Suprapubic skin (tissue), 4 donors: ENCODE data around the gene SMIM8.
"Not testable (repeated sequence)": the region's sequence is repeated elsewhere in the genome, so short reads cannot be mapped to it uniquely, and the experiment has no call there.

Experiments used
- EP300 ChIP-seq: sonication (generic); formaldehyde crosslinking; IDR thresholded peaks from one replicate; pipeline ENCODE4 v1.6.1; 2017; ENCODE audit warnings: antibody characterized with exemption
- POLR2A ChIP-seq, 2 donors: fragments of 450-650 bp; IDR thresholded peaks; one replicate each; pipeline ENCODE4 v1.6.1; 2017; ENCODE audit warnings: antibody characterized with exemption in 2 of 2, mild to moderate bottlenecking in 2 of 2, moderate library complexity in 2 of 2
- POLR2AphosphoS5 ChIP-seq, 3 donors: sonication (generic); formaldehyde crosslinking; IDR thresholded peaks; one replicate each; pipeline ENCODE4 v1.6.1; 2017; ENCODE audit warnings: antibody characterized with exemption in 3 of 3
- TF ChIP-seq, protein P1 (sequence below), 2 donors: fragments of 200-600 bp in 1 of 2; fragments of 450-650 bp in 1 of 2; sonication (generic) in 1 of 2; IDR thresholded peaks; one replicate each; pipeline ENCODE4 v1.5.1; 2016 to 2019; ENCODE audit warnings: antibody characterized with exemption in 2 of 2, mild to moderate bottlenecking in 1 of 2, moderate library complexity in 1 of 2

DNA sequence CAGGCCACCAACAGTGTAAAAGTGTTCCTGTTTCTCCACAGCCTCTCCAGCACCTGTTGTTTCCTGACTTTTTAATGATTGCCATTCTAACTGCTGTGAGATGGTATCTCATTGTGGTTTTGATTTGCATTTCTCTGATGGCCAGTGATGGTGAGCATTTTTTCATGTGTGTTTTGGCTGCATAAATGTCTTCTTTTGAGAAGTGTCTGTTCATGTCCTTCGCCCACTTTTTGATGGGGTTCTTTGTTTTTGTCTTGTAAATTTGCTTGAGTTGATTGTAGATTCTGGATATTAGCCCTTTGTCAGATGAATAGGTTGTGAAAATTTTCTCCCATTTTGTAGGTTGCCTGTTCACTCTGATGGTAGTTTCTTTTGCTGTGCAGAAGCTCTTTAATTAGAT, 1.5 kb downstream of the SMIM8 start:
- TF ChIP-seq, protein P1, sequence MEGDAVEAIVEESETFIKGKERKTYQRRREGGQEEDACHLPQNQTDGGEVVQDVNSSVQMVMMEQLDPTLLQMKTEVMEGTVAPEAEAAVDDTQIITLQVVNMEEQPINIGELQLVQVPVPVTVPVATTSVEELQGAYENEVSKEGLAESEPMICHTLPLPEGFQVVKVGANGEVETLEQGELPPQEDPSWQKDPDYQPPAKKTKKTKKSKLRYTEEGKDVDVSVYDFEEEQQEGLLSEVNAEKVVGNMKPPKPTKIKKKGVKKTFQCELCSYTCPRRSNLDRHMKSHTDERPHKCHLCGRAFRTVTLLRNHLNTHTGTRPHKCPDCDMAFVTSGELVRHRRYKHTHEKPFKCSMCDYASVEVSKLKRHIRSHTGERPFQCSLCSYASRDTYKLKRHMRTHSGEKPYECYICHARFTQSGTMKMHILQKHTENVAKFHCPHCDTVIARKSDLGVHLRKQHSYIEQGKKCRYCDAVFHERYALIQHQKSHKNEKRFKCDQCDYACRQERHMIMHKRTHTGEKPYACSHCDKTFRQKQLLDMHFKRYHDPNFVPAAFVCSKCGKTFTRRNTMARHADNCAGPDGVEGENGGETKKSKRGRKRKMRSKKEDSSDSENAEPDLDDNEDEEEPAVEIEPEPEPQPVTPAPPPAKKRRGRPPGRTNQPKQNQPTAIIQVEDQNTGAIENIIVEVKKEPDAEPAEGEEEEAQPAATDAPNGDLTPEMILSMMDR (IDR thresholded peaks at IDR 0.05), result not testable (repeated sequence)
- not testable (repeated sequence) for TF ChIP-seq EP300; POLR2AphosphoS5 (IDR thresholded peaks at IDR 0.05); POLR2A (IDR thresholded peaks at IDR 0.05)
